Panc1 (cell line): ENCODE results near the gene CENPP. TPM values are rescaled to one million over a fixed set of nuclear protein-coding genes. Genes with fewer than 3 reads are reported as not detected.

ENCODE experiments used
- ATAC-seq: fragments of 200-7000 bp; cut with Tn5 transposase; 2 replicates; pipeline ENCODE4 v1.9.1; 2020; ENCODE audit warnings: mild to moderate bottlenecking, moderate library complexity
- BruUV-seq: library from RNA; stranded (reverse); fragments of 400-500 nt; replicated peaks from 2 replicates; lab custom pipeline; 2021; lab: Mats Ljungman, UMichigan
- CTCF ChIA-PET: fragments of 300-600 bp; sonication (Branson Sonifier 250); formaldehyde crosslinking; loops from one replicate; lab custom pipeline; 2022; ENCODE audit warnings: antibody characterized with exemption; lab: Charles Lee
- POLR2A ChIA-PET: fragments of 300-600 bp; sonication (Branson Sonifier 250); formaldehyde crosslinking; loops from one replicate; lab custom pipeline; 2022; ENCODE audit warnings: antibody characterized with exemption; lab: Charles Lee
- DNase-seq: peaks from one replicate; pipeline ENCODE4 v3.0.0-alpha.2; 2010; ENCODE audit warnings: low read depth, low spot score
- H3K27ac ChIP-seq: 2 replicates; pipeline ENCODE4 v1.5.1; 2011; ENCODE audit warnings: mild to moderate bottlenecking, low read length, inconsistent platforms
- H3K27me3 ChIP-seq: fragments of 200-500 bp; sonication (Bioruptor generic); 2 replicates; pipeline ENCODE4 v1.6.0; 2014; ENCODE audit warnings: low read length, inconsistent platforms; ENCODE audit not compliant: control insufficient read depth, insufficient read depth
- H3K36me3 ChIP-seq: fragments of 200-500 bp; sonication (Bioruptor generic); 2 replicates; pipeline ENCODE4 v1.5.1; 2014; ENCODE audit warnings: inconsistent platforms, mild to moderate bottlenecking, low read length, moderate library complexity; ENCODE audit not compliant: control insufficient read depth, insufficient read depth
- H3K4me1 ChIP-seq: 2 replicates; pipeline ENCODE4 v1.5.1; 2011; ENCODE audit warnings: inconsistent platforms, mild to moderate bottlenecking, low read length, moderate library complexity; ENCODE audit not compliant: control insufficient read depth, insufficient read depth
- H3K4me3 ChIP-seq, 2 experiments: 2 replicates each; pipeline ENCODE4 v1.5.1; 2011 to 2012; ENCODE audit warnings: low read depth in 2 of 2, low read length in 2 of 2, mild to moderate bottlenecking in 2 of 2, inconsistent platforms in 1 of 2, moderate library complexity in 1 of 2
- H3K9me3 ChIP-seq: fragments of 200-500 bp; sonication (Bioruptor generic); 2 replicates; pipeline ENCODE4 v1.5.1; 2014; ENCODE audit warnings: low read depth, mild to moderate bottlenecking, inconsistent platforms, low read length, moderate library complexity; ENCODE audit not compliant: control insufficient read depth, insufficient read depth
- POLR2AphosphoS5 ChIP-seq: IDR thresholded peaks from 2 replicates; pipeline ENCODE4 v1.6.1; 2012; ENCODE audit warnings: mild to moderate bottlenecking, low read depth, low read length, moderate library complexity
- SIN3A ChIP-seq: IDR thresholded peaks from 2 replicates; pipeline ENCODE4 v1.6.1; 2012; ENCODE audit warnings: low read depth, mild to moderate bottlenecking, low read length, moderate library complexity, borderline replicate concordance; ENCODE audit not compliant: insufficient read depth
- TCF7L2 ChIP-seq: IDR thresholded peaks from 2 replicates; pipeline ENCODE4 v1.6.1; 2011; ENCODE audit warnings: mild to moderate bottlenecking, low read depth, low read length, inconsistent platforms
- in situ Hi-C: cut with HindIII; loops from 2 replicates; pipeline ENCODE4 v1.10.0; 2016; ENCODE audit warnings: low sequenced_read_pairs, low pct_unique_long_range_greater_than_20kb
- intact Hi-C: fragments of 100-400 bp; cut with micrococcal nuclease; formaldehyde crosslinking; loops from one replicate; pipeline ENCODE4 v1.10.0; 2022; ENCODE audit not compliant: unreplicated experiment
- total RNA-seq: library from RNA; stranded (reverse); gene quantifications from one replicate; pipeline ENCODE4 v1.2.1, GENCODE V29; 2021; ENCODE audit not compliant: unreplicated experiment
- TF ChIP-seq, protein P1 (sequence below): fragments of 450-650 bp; IDR thresholded peaks from 2 replicates; pipeline ENCODE4 v1.5.1; 2017; ENCODE audit warnings: mild to moderate bottlenecking
- TF ChIP-seq, protein P2 (sequence below), 2 experiments: IDR thresholded peaks; 2 replicates each; pipeline ENCODE4 v1.6.1; 2011 to 2012; ENCODE audit warnings: low read depth in 2 of 2, control low read depth in 1 of 2, low read length in 1 of 2, mild to moderate bottlenecking in 1 of 2, moderate library complexity in 1 of 2; ENCODE audit not compliant: insufficient read depth in 1 of 2

The CENPP gene
- total RNA-seq, 1 experiment from 2014 or later: 6.7 TPM

DNA sequence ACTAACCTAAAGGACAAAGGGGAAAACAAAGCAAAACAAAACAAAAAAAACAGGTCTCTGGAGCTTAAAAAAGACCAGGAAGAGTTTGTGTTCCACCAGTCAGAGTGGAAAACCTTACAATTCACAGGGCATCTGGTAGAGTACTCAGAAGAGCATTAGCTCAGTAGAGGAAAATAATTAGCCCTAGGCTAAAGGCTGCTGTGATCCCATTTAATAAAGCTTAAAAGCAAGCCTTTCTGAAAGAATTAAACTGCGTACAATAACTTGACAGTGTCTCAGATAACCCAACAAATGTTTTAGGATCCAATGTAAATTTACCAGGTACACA is 202.7 kb downstream of the CENPP start:
- ChIA-PET CTCF (no interaction called here), POLR2A (no interaction called here)
- H3K9me3 ChIP-seq: no peaks in the 10 kb centered on the region
- in situ Hi-C loops: no loop called here
- DNase-seq: no peak
- BruUV-seq: no TSS peak
- H3K4me3 ChIP-seq: no peak overlapping the region
- H3K36me3 ChIP-seq: no peaks in the 10 kb centered on the region
- H3K27me3 ChIP-seq: no peaks in the 10 kb centered on the region
- H3K4me1 ChIP-seq: no peaks in the 10 kb centered on the region
- intact Hi-C loops: no loop called here
- TF ChIP-seq, protein P1, sequence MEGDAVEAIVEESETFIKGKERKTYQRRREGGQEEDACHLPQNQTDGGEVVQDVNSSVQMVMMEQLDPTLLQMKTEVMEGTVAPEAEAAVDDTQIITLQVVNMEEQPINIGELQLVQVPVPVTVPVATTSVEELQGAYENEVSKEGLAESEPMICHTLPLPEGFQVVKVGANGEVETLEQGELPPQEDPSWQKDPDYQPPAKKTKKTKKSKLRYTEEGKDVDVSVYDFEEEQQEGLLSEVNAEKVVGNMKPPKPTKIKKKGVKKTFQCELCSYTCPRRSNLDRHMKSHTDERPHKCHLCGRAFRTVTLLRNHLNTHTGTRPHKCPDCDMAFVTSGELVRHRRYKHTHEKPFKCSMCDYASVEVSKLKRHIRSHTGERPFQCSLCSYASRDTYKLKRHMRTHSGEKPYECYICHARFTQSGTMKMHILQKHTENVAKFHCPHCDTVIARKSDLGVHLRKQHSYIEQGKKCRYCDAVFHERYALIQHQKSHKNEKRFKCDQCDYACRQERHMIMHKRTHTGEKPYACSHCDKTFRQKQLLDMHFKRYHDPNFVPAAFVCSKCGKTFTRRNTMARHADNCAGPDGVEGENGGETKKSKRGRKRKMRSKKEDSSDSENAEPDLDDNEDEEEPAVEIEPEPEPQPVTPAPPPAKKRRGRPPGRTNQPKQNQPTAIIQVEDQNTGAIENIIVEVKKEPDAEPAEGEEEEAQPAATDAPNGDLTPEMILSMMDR: no peak
- TF ChIP-seq POLR2AphosphoS5: no peak
- TF ChIP-seq, protein P2, sequence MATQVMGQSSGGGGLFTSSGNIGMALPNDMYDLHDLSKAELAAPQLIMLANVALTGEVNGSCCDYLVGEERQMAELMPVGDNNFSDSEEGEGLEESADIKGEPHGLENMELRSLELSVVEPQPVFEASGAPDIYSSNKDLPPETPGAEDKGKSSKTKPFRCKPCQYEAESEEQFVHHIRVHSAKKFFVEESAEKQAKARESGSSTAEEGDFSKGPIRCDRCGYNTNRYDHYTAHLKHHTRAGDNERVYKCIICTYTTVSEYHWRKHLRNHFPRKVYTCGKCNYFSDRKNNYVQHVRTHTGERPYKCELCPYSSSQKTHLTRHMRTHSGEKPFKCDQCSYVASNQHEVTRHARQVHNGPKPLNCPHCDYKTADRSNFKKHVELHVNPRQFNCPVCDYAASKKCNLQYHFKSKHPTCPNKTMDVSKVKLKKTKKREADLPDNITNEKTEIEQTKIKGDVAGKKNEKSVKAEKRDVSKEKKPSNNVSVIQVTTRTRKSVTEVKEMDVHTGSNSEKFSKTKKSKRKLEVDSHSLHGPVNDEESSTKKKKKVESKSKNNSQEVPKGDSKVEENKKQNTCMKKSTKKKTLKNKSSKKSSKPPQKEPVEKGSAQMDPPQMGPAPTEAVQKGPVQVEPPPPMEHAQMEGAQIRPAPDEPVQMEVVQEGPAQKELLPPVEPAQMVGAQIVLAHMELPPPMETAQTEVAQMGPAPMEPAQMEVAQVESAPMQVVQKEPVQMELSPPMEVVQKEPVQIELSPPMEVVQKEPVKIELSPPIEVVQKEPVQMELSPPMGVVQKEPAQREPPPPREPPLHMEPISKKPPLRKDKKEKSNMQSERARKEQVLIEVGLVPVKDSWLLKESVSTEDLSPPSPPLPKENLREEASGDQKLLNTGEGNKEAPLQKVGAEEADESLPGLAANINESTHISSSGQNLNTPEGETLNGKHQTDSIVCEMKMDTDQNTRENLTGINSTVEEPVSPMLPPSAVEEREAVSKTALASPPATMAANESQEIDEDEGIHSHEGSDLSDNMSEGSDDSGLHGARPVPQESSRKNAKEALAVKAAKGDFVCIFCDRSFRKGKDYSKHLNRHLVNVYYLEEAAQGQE (IDR thresholded peaks at IDR 0.05; ENCODE audit: insufficient read depth in 1 of 2, low read depth in 2 of 2, low read length in 1 of 2): no peak
- no peak for TF ChIP-seq SIN3A
- TF ChIP-seq TCF7L2: no peak
- no peak for ATAC-seq
- H3K27ac ChIP-seq: no peak overlapping the region

DNA sequence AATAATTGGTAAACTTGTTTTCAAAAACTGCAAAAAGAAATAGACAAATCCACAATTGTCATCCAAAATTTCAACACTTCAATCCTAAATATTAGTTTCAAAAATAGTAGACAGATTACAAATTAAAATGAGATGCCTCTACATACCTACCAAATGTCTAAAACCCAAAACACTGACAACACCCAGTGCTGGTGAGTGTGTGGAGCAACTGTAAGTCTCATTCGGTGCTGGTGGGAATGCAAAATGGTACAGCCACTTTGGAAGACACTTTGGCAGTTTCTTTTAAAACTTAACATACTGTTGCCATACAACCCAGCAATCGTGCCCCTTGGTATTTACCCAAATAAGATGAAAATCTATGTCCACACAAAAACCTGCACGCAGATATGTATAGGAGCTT is 203.4 kb downstream of the CENPP start:
- BruUV-seq: no TSS peak
- Histone ChIP-seq H3K4me1 (no peaks in the 10 kb centered on the region), H3K36me3 (no peaks in the 10 kb centered on the region), H3K9me3 (no peaks in the 10 kb centered on the region), H3K27me3 (no peaks in the 10 kb centered on the region), H3K27ac (no peak overlapping the region), H3K4me3 (no peak overlapping the region)
- ATAC-seq (no peak), DNase-seq (no peak)
- TF ChIP-seq TCF7L2: no peak
- TF ChIP-seq, protein P1: no peak
- no peak for TF ChIP-seq POLR2AphosphoS5
- no peak for TF ChIP-seq SIN3A
- TF ChIP-seq, protein P2 (IDR thresholded peaks at IDR 0.05; ENCODE audit: insufficient read depth in 1 of 2, low read depth in 2 of 2, low read length in 1 of 2): no peak
- intact Hi-C loops (no loop called here), in situ Hi-C loops (no loop called here)
- CTCF ChIA-PET: no interaction called here
- POLR2A ChIA-PET: no interaction called here
